ENCODE results near the gene KLF17.

The KLF17 gene

GRCh38 chr1:44157903-44158302 is 39.3 kb downstream of the KLF17 start:
- DNase-seq = no peak

GRCh38 chr1:44158871-44159270 is 40.2 kb downstream of the KLF17 start:
- no peak for DNase-seq

GRCh38 chr1:44161546-44161945 is 42.9 kb downstream of the KLF17 start:
- no peak for DNase-seq

GRCh38 chr1:44168520-44169098 is 50.0 kb downstream of the KLF17 start:
- no peak for DNase-seq

DNA sequence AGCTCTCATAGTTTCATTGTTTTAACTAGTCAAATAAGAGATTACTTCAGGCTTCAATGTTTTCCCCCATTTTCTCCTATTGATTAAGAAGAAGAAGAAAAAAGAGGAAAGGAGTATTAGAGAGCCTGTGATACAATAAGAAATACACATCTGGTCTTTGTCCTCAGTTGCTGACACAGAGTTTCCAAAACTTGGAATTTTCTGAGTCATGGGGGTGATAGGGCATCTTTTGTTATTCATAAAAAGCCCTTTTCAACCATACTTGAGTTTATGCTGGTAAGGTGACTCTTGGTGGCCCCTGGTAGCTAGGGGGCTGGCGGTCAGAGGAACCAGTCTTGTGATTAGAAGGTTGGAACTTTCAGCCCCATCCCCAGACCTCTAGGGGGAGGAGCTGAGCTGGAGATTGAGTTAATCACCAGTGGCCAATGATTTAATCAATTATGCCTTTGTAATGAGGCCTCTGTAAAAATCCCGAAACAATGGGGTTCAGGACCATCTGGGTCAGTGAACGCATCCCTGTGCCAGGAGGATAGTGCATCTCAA is 51.7 kb downstream of the KLF17 start:
- DNase-seq = no peak

- DNase-seq = no peak
These were observed 56.0 kb downstream of the KLF17 start for GRCh38 chr1:44174630-44175029.

Measured in NCI-H1105 treated with DMSO at 0.1 percent for 48 hours (cell line).